ENCODE results near the gene TMEM60. TPM values are rescaled to one million over a fixed set of nuclear protein-coding genes. Genes with fewer than 3 reads are reported as not detected.

TMEM60 gene
- total RNA-seq, 2 experiments from 2014 or later, result 19.2 to 29.7 TPM

- Histone ChIP-seq H3K4me2 (ENCODE audit: low read length) (no peak overlapping the region), H2AFZ (ENCODE audit: low read length) (no peak overlapping the region), H3K36me3 (ENCODE audit: insufficient read depth, low read length) (peaks cover 79% of the 10 kb centered on the region), H3K79me2 (ENCODE audit: insufficient read depth, low read depth, low read length) (peaks cover 44% of the 10 kb centered on the region), H4K20me1 (ENCODE audit: insufficient read depth, low read length) (no peaks in the 10 kb centered on the region), H3K4me1 (ENCODE audit: insufficient read depth, low read length, poor library complexity, severe bottlenecking) (peaks cover 23% of the 10 kb centered on the region), H3K9me3 (ENCODE audit: low read length) (no peaks in the 10 kb centered on the region), H3K27ac (ENCODE audit: low read depth, low read length, poor library complexity, severe bottlenecking) (no peak overlapping the region), H3K4me3 (ENCODE audit: low read depth, low read length, poor library complexity, severe bottlenecking) (no peak overlapping the region), H3K9me2 (ENCODE audit: insufficient read depth, low read length) (no peaks in the 10 kb centered on the region)
- TF ChIP-seq CTCF (conservative IDR thresholded peaks at IDR 0.05; ENCODE audit: low read length) (no peak), EZH2phosphoT487 (IDR thresholded peaks at IDR 0.05; ENCODE audit: borderline replicate concordance, low read depth, low read length) (no peak)
- intact Hi-C loops (cut with micrococcal nuclease; ENCODE audit: unreplicated experiment), result no loop called here
- CTCF ChIA-PET (ENCODE audit: unreplicated experiment), result no interaction called here
- DNase-seq (ENCODE audit: low spot score), result no peak
- BruUV-seq (replicated peaks), result no TSS peak
- POLR2A ChIA-PET, result interaction anchor here (0.6 to 0.7 kb wide), 4 partner anchors 12 to 480 kb away, joined by 3 to 4 read pairs (median 3); no protein-coding TSS in a partner anchor
Observed at GRCh38 chr7:77766801-77767605, 31.2 kb downstream of the TMEM60 start.

- Histone ChIP-seq H3K27ac (ENCODE audit: low read depth, low read length, poor library complexity, severe bottlenecking) (no peak overlapping the region), H2AFZ (ENCODE audit: low read length) (no peak overlapping the region), H3K79me2 (ENCODE audit: insufficient read depth, low read depth, low read length) (peaks cover 53% of the 10 kb centered on the region), H3K9me2 (ENCODE audit: insufficient read depth, low read length) (no peaks in the 10 kb centered on the region), H3K4me3 (ENCODE audit: low read depth, low read length, poor library complexity, severe bottlenecking) (no peak overlapping the region), H3K4me2 (ENCODE audit: low read length) (no peak overlapping the region), H3K9me3 (ENCODE audit: low read length) (no peaks in the 10 kb centered on the region), H4K20me1 (ENCODE audit: insufficient read depth, low read length) (no peaks in the 10 kb centered on the region), H3K4me1 (ENCODE audit: insufficient read depth, low read length, poor library complexity, severe bottlenecking) (peaks cover 32% of the 10 kb centered on the region), H3K36me3 (ENCODE audit: insufficient read depth, low read length) (peaks cover 71% of the 10 kb centered on the region)
- intact Hi-C loops (cut with micrococcal nuclease; ENCODE audit: unreplicated experiment), result loop anchor here (1.0 kb wide), 1 partner anchor 164 kb away; no protein-coding TSS in a partner anchor
- no TSS peak for BruUV-seq (replicated peaks)
- ChIA-PET CTCF (ENCODE audit: unreplicated experiment) (no interaction called here), POLR2A (interaction anchor here (0.7 to 1.6 kb wide), 4 partner anchors 11 to 481 kb away, joined by 3 to 5 read pairs (median 4); no protein-coding TSS in a partner anchor)
- TF ChIP-seq CTCF (conservative IDR thresholded peaks at IDR 0.05; ENCODE audit: low read length) (no peak), EZH2phosphoT487 (IDR thresholded peaks at IDR 0.05; ENCODE audit: borderline replicate concordance, low read depth, low read length) (no peak)
- DNase-seq (ENCODE audit: low spot score), result no peak
Observed at GRCh38 chr7:77765906-77766800, 32.1 kb downstream of the TMEM60 start.

All from OCI-LY7 (cell line).